Medulla oblongata (tissue), 1 donor: ENCODE data around the gene CDH23.

Experiments
- DNase-seq: peaks from one replicate; pipeline ENCODE4 v3.0.0-alpha.2; 2015; ENCODE audit errors: extremely low spot score

Gene CDH23

GRCh38 chr10:71536332-71536731 lies 139.6 kb downstream of the CDH23 start:
- no peak for DNase-seq

- no peak for DNase-seq
These were observed 140.4 kb downstream of the CDH23 start for GRCh38 chr10:71537125-71537524.

GRCh38 chr10:71537681-71538080 lies 141.0 kb downstream of the CDH23 start:
- DNase-seq: no peak

- DNase-seq: no peak
These were observed 142.0 kb downstream of the CDH23 start for GRCh38 chr10:71538608-71539260.

- no peak for DNase-seq
These were observed 142.9 kb downstream of the CDH23 start for GRCh38 chr10:71539442-71540118.

- DNase-seq: no peak
These were observed 145.8 kb downstream of the CDH23 start for GRCh38 chr10:71542478-71542877.

- DNase-seq: no peak
These were observed 147.0 kb downstream of the CDH23 start for GRCh38 chr10:71543608-71544170.

GRCh38 chr10:71545001-71545400 lies 148.3 kb downstream of the CDH23 start:
- no peak for DNase-seq

GRCh38 chr10:71546220-71546619 lies 149.5 kb downstream of the CDH23 start:
- DNase-seq: no peak

- no peak for DNase-seq
These were observed 150.6 kb downstream of the CDH23 start for GRCh38 chr10:71547312-71547711.

GRCh38 chr10:71547876-71548846 lies 151.4 kb downstream of the CDH23 start:
- DNase-seq: peak; percentile 56

GRCh38 chr10:71549766-71550533 lies 153.2 kb downstream of the CDH23 start:
- DNase-seq: no peak

- no peak for DNase-seq
These were observed 153.9 kb downstream of the CDH23 start for GRCh38 chr10:71550628-71551027.

GRCh38 chr10:71551970-71552369 lies 155.2 kb downstream of the CDH23 start:
- no peak for DNase-seq

- no peak for DNase-seq
These were observed 156.7 kb downstream of the CDH23 start for GRCh38 chr10:71553432-71553831.

GRCh38 chr10:71554671-71555070 lies 158.0 kb downstream of the CDH23 start:
- DNase-seq: no peak

GRCh38 chr10:71555087-71555723 lies 158.5 kb downstream of the CDH23 start:
- no peak for DNase-seq

GRCh38 chr10:71555724-71556119 lies 159.0 kb downstream of the CDH23 start:
- no peak for DNase-seq

- no peak for DNase-seq
These were observed 162.3 kb downstream of the CDH23 start for GRCh38 chr10:71558991-71559390.

- no peak for DNase-seq
These were observed 164.4 kb downstream of the CDH23 start for GRCh38 chr10:71561003-71561574.
